Anterior cingulate cortex (tissue), 58 donors: ENCODE results near the gene HSD17B14.
"Not testable (repeated sequence)": the region's sequence is repeated elsewhere in the genome, so short reads cannot be mapped to it uniquely, and the experiment has no call there.

Experiments used
- DNase-seq, 58 donors: peaks; one replicate each; lab custom pipeline; 2025; lab: John Stamatoyannopoulos, UW

Gene HSD17B14

GRCh38 chr19:48868114-48868886, 32.0 kb upstream of the HSD17B14 start, which contains the start of gene PLEKHA4:
Gene PLEKHA4, minus strand, starts transcription at chr19:48868617. Its CDS starts 997 bp downstream, at chr19:48867620.
- DNase-seq, result no peak

- DNase-seq, result no peak
These were observed 31.4 kb upstream of the HSD17B14 start for GRCh38 chr19:48867746-48868113.

DNA sequence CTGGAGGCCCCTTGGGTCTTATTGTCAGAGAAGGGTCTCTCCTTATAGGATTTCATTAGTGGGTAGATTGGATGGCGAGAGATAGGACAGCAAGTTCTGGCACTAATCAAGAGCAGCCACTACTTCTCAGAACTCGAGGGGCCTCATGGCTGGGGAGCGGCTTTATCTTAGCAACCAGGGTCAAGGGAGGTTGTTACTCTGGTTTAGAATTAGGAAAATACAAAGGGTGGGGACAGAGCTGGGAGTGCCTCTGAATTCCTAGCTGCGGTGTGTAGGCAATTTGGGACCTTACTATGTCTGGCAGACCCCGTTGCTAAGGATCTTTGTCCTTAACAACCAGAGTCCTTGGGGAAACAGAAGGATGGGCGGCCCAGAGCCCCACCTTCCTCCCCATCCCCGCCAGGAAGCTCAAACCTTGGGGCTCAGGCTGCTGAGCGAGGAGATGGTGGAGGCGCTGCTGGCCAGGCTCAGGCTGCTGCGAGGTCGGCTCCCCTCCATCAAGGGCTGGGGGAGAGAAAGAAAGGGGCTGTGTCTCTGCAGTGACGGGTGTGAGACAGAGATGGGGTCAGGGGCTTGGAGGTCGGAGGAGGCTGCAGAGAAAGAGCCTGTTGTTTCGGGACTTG, 30.9 kb upstream of the HSD17B14 start:
- no peak for DNase-seq

- DNase-seq, result no peak
These were observed 30.4 kb upstream of the HSD17B14 start for GRCh38 chr19:48866692-48867091.

GRCh38 chr19:48862827-48863226, 26.5 kb upstream of the HSD17B14 start:
- DNase-seq, result no peak

DNA sequence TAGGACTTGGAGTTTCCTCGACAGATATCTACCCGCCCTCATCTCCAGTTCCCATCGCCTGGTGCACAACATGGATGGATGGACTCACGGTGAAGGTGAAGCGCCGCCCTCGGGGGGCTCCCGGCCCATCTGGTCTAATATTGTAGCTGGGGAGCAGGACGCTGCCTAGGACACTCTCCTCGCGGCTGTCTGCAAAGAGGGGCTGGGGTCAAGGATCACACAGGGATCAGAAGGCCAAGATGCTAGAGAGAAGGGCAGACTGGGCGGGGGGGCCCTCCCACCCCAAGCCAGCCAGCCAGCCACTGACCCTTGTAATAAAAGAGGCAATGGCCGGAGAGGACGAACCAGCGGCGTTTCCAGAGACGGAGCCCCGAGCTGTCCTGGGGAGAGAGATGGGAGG, 25.0 kb upstream of the HSD17B14 start:
- no peak for DNase-seq

DNA sequence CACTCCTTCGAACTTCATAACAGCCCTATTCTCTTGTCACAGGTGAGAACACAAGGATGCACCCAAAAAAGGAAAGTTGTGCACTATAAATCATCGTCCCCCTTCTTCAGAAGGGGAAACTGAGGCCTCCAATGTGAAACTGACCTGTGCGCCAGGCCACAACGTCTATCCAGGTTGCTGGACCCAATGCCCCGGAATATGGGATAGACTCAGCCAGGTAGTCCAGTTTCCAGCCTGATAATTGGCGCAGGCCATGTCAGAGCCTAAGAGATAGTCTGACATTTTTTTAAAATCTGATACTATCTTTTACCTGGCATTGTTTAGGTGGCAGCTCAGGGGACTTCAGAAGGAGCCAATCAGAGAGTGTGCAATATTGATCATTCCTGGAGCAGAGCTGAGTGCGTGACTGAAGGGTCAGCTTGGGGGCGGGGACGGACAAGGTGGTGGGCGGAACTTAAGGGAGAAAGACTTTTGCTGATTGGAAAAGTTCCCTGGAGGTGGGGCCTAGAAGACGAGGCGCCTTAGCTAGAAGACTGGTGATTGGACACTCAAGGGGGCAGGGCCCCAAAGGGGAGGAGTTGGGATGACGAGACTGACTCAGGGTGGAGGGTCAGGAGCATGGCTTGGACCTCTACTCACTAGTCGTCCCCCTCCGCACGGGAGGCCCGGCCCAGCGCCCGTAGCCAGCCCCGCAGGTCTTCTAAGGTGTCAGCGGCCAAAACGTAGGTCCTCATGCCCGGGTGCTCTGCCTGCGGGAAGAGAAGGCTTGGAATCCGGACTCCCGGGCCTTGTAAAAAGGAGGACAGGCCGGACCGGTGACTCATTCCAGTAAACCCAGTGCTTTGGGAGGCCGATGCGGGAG, 23.7 kb upstream of the HSD17B14 start:
- DNase-seq, result no peak

DNA sequence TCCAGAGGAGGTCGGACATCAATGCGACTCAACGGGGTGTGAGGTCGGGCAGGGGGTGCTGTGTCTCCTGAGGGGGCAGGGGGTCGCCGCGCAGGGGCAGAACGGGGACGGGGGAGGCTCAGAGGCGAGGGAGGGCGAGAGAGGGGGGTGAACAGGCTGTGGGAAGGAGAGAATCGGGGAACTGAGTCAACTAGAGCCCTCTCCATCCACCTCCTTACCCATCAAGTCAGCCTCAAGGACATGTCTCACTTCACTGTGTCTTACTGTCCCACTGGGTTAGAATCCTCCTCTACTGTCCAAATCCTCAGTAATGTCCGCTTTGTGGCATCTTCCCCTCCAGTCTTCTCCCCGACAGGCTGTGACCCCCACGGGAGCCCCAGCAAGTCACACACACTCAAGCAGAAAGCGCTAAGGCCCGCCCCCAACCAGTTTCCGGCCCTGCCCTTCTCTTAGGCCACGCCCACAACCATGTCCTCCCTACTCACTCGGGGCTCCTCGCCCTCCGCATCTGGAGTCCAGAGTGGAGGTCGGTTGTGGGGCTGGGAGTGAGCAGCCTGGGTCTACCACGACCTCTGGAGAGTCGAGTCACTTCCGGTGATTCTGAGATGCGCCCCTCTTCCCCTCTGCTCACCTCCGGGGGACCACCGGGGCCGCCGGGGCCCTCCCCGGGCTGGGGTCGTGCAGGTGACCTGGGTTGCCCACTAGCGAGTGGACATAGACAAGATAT, 22.9 kb upstream of the HSD17B14 start:
- DNase-seq, result peak in 2 of 58 donors; percentile 4 to 23

DNA sequence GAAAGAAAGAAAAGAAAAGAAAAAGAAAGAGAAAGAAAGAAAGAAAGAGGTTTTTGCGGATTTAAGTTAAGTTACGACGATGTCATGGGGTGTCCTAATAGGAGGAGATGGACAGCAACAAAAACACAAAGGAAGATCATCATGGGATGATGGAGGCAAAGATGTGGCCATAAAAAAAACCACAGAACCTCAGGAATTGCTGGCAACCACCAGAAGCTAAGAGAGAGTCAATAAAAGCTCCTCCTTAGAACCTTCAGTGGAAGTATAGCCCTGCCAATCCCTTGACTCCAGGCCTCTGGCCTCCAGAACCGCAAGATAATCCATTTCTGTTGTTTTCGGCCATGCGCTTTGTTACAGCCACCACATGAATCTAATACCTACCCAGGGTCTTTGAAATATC, 20.6 kb upstream of the HSD17B14 start:
- DNase-seq, result no peak

DNA sequence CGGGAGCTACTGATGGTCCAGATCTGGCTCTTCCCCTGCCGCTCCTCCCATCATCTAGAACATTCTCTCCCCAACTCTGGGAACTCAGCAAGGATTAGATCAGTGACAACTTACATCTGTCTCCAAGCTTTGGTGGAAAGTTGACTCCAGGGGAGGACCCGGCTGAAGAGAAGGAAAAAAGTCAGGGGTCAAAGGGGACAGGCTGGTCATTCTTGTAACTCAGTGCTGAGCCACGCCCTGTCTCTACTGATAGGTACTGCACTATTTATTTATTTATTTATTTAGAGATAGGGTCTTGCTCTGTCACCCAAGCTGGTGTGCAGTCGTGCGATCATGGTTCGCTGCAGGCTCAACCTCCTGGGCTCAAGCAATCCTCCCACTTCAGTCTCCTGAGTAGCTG, 17.8 kb upstream of the HSD17B14 start:
- no peak for DNase-seq

DNA sequence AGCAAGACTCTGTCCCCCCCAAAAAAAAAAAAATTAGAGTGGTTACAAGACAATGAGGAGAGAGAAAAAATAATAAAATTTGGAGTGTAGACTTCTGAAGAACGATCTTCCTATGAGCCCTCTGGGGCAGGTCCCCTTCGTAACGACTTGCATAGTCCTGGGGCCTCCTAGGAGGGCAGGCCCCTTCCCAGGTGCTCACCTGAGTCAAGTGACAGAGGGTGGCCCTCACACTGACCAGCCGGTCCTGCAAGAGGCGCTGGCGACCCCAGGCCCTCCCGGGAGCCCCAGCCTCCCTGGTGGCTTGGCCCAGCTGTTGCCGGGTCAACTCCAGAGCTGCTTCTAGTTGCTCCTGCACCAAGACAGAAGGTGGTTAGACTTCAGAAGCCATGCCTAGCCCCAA, 17.2 kb upstream of the HSD17B14 start:
- DNase-seq, result no peak

- no peak for DNase-seq
These were observed 16.0 kb upstream of the HSD17B14 start for GRCh38 chr19:48852292-48852691.

- DNase-seq, result not testable (repeated sequence)
These were observed 10.4 kb upstream of the HSD17B14 start for GRCh38 chr19:48846659-48847058.

DNA sequence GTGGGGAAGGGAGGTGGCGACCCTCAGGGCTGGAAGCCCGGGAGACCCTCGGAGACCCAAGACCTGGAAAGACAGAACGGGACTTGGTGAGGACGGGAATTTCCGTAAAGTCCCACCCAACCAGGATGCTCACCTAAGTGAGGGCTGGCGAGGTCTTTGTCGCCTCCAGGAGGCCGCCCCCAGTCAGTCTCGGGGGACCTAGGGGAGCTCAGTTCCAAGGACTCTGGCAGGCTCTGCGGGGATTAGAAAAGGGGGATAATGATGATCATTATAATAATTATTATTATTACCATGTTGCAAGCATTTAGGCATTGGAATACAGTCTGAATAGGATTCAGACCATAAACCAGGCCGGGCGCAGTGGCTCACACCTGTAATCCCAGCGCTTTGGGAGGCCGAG, 9.1 kb upstream of the HSD17B14 start:
- no peak for DNase-seq

DNA sequence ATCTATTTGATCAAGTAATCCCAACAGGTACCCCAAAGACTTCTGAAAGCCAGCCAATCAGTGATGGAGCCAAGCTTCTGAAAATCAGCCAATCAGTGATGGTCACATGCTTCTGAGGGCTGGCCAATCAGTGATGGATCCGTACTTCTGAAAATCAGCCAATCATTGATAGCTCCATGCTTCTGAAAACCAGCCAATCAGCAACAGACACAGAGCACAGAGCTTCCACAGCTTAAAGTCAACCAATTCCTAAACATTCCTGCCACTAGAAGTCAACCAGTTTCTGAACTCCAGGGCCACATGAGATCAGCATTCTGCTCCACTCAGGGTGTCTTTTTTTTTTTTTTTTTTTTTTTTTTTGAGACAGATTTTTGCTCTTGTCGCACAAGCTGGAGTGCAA, 8.2 kb upstream of the HSD17B14 start:
- peak in 1 of 58 donors; percentile 14 for DNase-seq

DNA sequence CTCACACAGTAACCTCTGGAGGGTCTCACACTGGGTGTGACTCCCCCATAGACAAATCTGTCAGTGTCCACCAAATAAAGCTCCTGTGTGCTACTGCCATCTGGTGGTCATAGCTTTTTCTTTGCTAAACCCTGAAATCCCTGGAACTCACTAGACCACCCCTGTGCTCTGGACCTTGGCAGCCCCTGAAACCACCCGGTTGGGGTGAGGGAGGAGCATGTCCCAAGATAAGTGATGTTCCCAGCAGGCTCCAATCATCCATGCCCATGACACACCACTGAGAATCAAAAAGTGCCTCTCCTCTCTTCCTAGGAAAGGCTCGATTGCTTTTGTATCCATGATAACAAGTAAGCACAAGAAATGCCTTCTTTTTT, 6.5 kb upstream of the HSD17B14 start:
- DNase-seq, result peak in 38 of 58 donors; percentile 1 to 59 (median 16)

DNA sequence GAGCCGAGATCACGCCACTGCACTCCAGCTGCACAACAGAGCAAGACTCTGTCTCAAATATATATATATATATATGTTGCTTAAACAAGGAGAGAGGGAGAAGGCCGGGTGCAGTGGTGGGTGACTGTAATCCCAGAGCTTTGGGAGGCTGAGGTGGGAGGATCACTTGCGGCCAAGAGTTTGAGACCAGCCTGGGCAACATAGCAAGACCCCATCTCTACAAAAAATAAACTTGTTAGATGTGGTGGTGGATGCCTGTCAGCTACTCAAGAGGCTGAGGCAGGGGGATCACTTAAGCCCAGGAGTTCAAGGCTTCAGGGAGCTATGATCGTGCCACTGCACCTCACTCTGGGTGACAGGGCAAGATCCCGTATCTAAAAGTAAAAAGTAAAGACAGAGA, 5.3 kb upstream of the HSD17B14 start:
- no peak for DNase-seq

- no peak for DNase-seq
These were observed 4.8 kb upstream of the HSD17B14 start for GRCh38 chr19:48841047-48841446.

- peak in 1 of 58 donors; percentile 68 for DNase-seq
These were observed 1.4 kb upstream of the HSD17B14 start for GRCh38 chr19:48837687-48838086.

GRCh38 chr19:48837051-48837524, 797 bp upstream of the HSD17B14 start:
- DNase-seq, result peak in 55 of 58 donors; percentile 24 to 91 (median 75)
